OCI-LY7 (cell line): ENCODE results near the gene SNX20.

Experiments used
- EZH2phosphoT487 ChIP-seq: fragments of 200-600 bp; sonication (generic); IDR thresholded peaks from 2 replicates; pipeline ENCODE4 v1.6.1; 2018; ENCODE audit warnings: low read depth, borderline replicate concordance, mild to moderate bottlenecking, mixed run types, antibody characterized with exemption, low read length, moderate library complexity, mixed read lengths
- TF ChIP-seq, protein P1 (sequence below): fragments of 200-600 bp; sonication (generic); conservative IDR thresholded peaks from 2 replicates; pipeline ENCODE4 v1.5.1; 2014; ENCODE audit warnings: mild to moderate bottlenecking, antibody characterized with exemption, low read length, moderate library complexity, mixed read lengths

DNA sequence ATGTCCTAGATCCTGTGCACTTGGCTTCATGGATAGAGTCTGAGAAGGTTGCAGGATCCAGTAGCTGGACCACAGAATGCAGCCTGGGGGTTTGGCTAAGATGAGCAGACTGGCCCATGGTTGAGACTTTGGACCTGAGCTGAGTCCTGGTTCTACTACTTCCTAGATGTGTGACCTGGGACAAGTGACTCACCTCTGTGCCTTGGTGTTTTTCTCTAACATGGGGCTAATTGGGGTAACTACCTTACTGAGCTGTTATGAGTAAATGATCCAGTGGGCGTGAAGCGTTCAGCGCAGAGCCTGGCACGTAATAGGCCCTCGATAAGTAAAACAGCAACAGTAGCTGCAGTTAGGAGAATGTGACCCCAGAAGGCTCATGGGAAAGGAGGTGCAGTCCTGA lies 38.8 kb downstream of the SNX20 start:
- TF ChIP-seq, protein P1, sequence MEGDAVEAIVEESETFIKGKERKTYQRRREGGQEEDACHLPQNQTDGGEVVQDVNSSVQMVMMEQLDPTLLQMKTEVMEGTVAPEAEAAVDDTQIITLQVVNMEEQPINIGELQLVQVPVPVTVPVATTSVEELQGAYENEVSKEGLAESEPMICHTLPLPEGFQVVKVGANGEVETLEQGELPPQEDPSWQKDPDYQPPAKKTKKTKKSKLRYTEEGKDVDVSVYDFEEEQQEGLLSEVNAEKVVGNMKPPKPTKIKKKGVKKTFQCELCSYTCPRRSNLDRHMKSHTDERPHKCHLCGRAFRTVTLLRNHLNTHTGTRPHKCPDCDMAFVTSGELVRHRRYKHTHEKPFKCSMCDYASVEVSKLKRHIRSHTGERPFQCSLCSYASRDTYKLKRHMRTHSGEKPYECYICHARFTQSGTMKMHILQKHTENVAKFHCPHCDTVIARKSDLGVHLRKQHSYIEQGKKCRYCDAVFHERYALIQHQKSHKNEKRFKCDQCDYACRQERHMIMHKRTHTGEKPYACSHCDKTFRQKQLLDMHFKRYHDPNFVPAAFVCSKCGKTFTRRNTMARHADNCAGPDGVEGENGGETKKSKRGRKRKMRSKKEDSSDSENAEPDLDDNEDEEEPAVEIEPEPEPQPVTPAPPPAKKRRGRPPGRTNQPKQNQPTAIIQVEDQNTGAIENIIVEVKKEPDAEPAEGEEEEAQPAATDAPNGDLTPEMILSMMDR, result no peak
- TF ChIP-seq EZH2phosphoT487, result no peak
